SK-N-SH (cell line): ENCODE results near the gene C8G. TPM values are rescaled to one million over a fixed set of nuclear protein-coding genes. Genes with fewer than 3 reads are reported as not detected.

ENCODE experiments used
- CTCF ChIA-PET: fragments of 300-600, 350-600 bp; formaldehyde crosslinking; extraction: SDS; loops from one replicate; lab custom pipeline; 2021; lab: Yijun Ruan, JAX
- POLR2A ChIA-PET: fragments of 350-600 bp; sonication (Branson Sonifier 250); formaldehyde crosslinking; extraction: SDS; loops from one replicate; lab custom pipeline; 2020; ENCODE audit warnings: antibody characterized with exemption, inconsistent platforms; lab: Yijun Ruan, JAX
- DNase-seq: peaks from one replicate; pipeline ENCODE4 v3.0.0; 2012
- H2AFZ ChIP-seq: fragments of 200-600 bp; sonication (generic); 2 replicates; pipeline ENCODE4 v1.8.1; 2016; ENCODE audit warnings: antibody characterized with exemption, mild to moderate bottlenecking, low read depth
- H3F3A ChIP-seq: fragments of 200-600 bp; sonication (generic); replicated peaks from 2 replicates; pipeline ENCODE3; 2016; ENCODE audit warnings: antibody characterized with exemption, mild to moderate bottlenecking; ENCODE audit not compliant: insufficient read depth
- H3K27ac ChIP-seq, 2 experiments: fragments of 200-500 bp in 1 of 2; fragments of 200-600 bp in 1 of 2; sonication (Bioruptor generic) in 1 of 2; sonication (generic), shearing (Covaris generic) in 1 of 2; 2 replicates each; pipeline versions ENCODE4 v1.5.1 to v1.6.1; 2014 to 2016; ENCODE audit warnings: low read depth in 2 of 2, inconsistent platforms in 1 of 2, low read length in 1 of 2, mild to moderate bottlenecking in 1 of 2, mixed read lengths in 1 of 2
- H3K27me3 ChIP-seq: fragments of 200-600 bp; sonication (generic), shearing (Covaris generic); 2 replicates; pipeline ENCODE4 v1.6.1; 2016; ENCODE audit warnings: mixed run types; ENCODE audit not compliant: insufficient read depth
- H3K36me3 ChIP-seq, 2 experiments: fragments of 200-500 bp in 1 of 2; fragments of 200-600 bp in 1 of 2; sonication (Bioruptor generic) in 1 of 2; sonication (generic) in 1 of 2; replicated peaks in 1 of 2; 2 replicates each; pipeline versions ENCODE3 to v1.5.1; 2014 to 2016; ENCODE audit warnings: low read length in 1 of 2, mild to moderate bottlenecking in 1 of 2; ENCODE audit not compliant: insufficient read depth in 2 of 2, control insufficient read depth in 1 of 2
- H3K4me1 ChIP-seq, 2 experiments: fragments of 200-500 bp in 1 of 2; fragments of 200-600 bp in 1 of 2; sonication (Bioruptor generic) in 1 of 2; sonication (generic), shearing (Covaris generic) in 1 of 2; 2 replicates each; pipeline versions ENCODE4 v1.5.1 to v1.6.1; 2014 to 2016; ENCODE audit warnings: low read depth in 1 of 2, low read length in 1 of 2, mixed run types in 1 of 2; ENCODE audit not compliant: insufficient read depth in 2 of 2, control insufficient read depth in 1 of 2
- H3K4me2 ChIP-seq: fragments of 200-600 bp; sonication (generic), shearing (Covaris generic); 2 replicates; pipeline ENCODE4 v1.6.1; 2017; ENCODE audit warnings: mixed run types
- H3K4me3 ChIP-seq, 2 experiments: fragments of 200-500 bp in 1 of 2; fragments of 200-600 bp in 1 of 2; sonication (Bioruptor generic) in 1 of 2; sonication (generic), shearing (Covaris generic) in 1 of 2; 2 replicates each; pipeline versions ENCODE4 v1.5.1 to v1.8.1; 2014 to 2016; ENCODE audit warnings: low read depth in 2 of 2, inconsistent platforms in 1 of 2, low read length in 1 of 2, mild to moderate bottlenecking in 1 of 2, mixed read lengths in 1 of 2, moderate library complexity in 1 of 2
- H3K79me2 ChIP-seq: fragments of 200-600 bp; sonication (generic); 2 replicates; pipeline ENCODE4 v1.8.1; 2017; ENCODE audit warnings: mild to moderate bottlenecking; ENCODE audit not compliant: insufficient read depth
- H3K9ac ChIP-seq: fragments of 200-600 bp; sonication (generic); 2 replicates; pipeline ENCODE4 v1.6.1; 2017; ENCODE audit warnings: mixed run types
- H3K9me2 ChIP-seq: fragments of 200-600 bp; sonication (generic); 2 replicates; pipeline ENCODE4 v1.6.1; 2017; ENCODE audit warnings: mixed run types
- H3K9me3 ChIP-seq: fragments of 200-600 bp; sonication (generic); 2 replicates; pipeline ENCODE4 v1.6.1; 2017; ENCODE audit warnings: mixed run types, mild to moderate bottlenecking, moderate library complexity
- H4K20me1 ChIP-seq: fragments of 200-600 bp; sonication (generic); 2 replicates; pipeline ENCODE4 v1.6.1; 2017; ENCODE audit warnings: mild to moderate bottlenecking, mixed run types; ENCODE audit not compliant: insufficient read depth
- CHD2 ChIP-seq: fragments of 150-350 bp; IDR thresholded peaks from 2 replicates; pipeline ENCODE4 v1.6.1; 2018; ENCODE audit warnings: low read length; ENCODE audit not compliant: partially characterized antibody
- EP300 ChIP-seq, 2 experiments: IDR thresholded peaks; 2 replicates each; pipeline versions ENCODE4 v1.4.0 to v1.6.1; 2012; ENCODE audit warnings: borderline replicate concordance in 1 of 2, low read depth in 1 of 2, low read length in 1 of 2
- FOXJ3 ChIP-seq: sonication (generic); formaldehyde crosslinking; IDR thresholded peaks from 2 replicates; pipeline ENCODE4 v1.5.1; 2020; ENCODE audit warnings: mild to moderate bottlenecking, missing genetic modification reagents
- FOXM1 ChIP-seq: IDR thresholded peaks from 2 replicates; pipeline ENCODE4 v1.4.0; 2012; ENCODE audit warnings: low read depth, mild to moderate bottlenecking
- GABPA ChIP-seq: IDR thresholded peaks from 2 replicates; pipeline ENCODE4 v1.4.0; 2012; ENCODE audit warnings: low read depth, mild to moderate bottlenecking
- GATA2 ChIP-seq: sonication (generic); formaldehyde crosslinking; IDR thresholded peaks from 2 replicates; pipeline ENCODE4 v1.5.0; 2020; ENCODE audit warnings: mild to moderate bottlenecking, missing genetic modification reagents
- JUND ChIP-seq: IDR thresholded peaks from 2 replicates; pipeline ENCODE4 v1.4.0; 2012
- MEF2A ChIP-seq: IDR thresholded peaks from 2 replicates; pipeline ENCODE4 v1.4.0; 2012; ENCODE audit warnings: low read depth, borderline replicate concordance
- NRF1 ChIP-seq: IDR thresholded peaks from 2 replicates; pipeline ENCODE4 v1.6.1; 2012; ENCODE audit warnings: low read depth, mild to moderate bottlenecking, low read length
- POLR2AphosphoS5 ChIP-seq: IDR thresholded peaks from 2 replicates; pipeline ENCODE4 v1.6.1; 2012; ENCODE audit warnings: low read depth, low read length
- RAD21 ChIP-seq: IDR thresholded peaks from 2 replicates; pipeline ENCODE4 v1.6.1; 2012; ENCODE audit warnings: mild to moderate bottlenecking, low read length
- RFX5 ChIP-seq: IDR thresholded peaks from 2 replicates; pipeline ENCODE4 v1.6.1; 2012; ENCODE audit warnings: mild to moderate bottlenecking, improper control_type of control experiment, low read length
- RXRA ChIP-seq: IDR thresholded peaks from 2 replicates; pipeline ENCODE4 v1.4.0; 2012; ENCODE audit warnings: low read depth, mild to moderate bottlenecking, borderline replicate concordance
- SMC3 ChIP-seq: IDR thresholded peaks from 2 replicates; pipeline ENCODE4 v1.6.1; 2012; ENCODE audit warnings: low read depth, low read length, improper control_type of control experiment
- TAF1 ChIP-seq: IDR thresholded peaks from 2 replicates; pipeline ENCODE4 v1.6.1; 2012; ENCODE audit warnings: low read depth, mild to moderate bottlenecking, low read length, moderate library complexity, borderline replicate concordance
- USF2 ChIP-seq: fragments of 150-350 bp; IDR thresholded peaks from 2 replicates; pipeline ENCODE4 v1.6.1; 2017; ENCODE audit warnings: antibody characterized with exemption, low read length, low read depth, borderline replicate concordance
- WGBS: methylation state at CpG from one replicate; pipeline ENCODE4 v1.1.6; 2017; ENCODE audit warnings: low lambda C conversion rate; 5-methylcytosine and 5-hydroxymethylcytosine counted together
- polyA plus RNA-seq, 3 experiments: library from polyadenylated mRNA; depleted of rRNA; stranded (reverse); fragments of >200 nt; gene quantifications; 2 replicates each; pipeline ENCODE4 v1.2.3, GENCODE V29; 2012

Gene C8G
- polyA plus RNA-seq, 1 of the 3 experiments (the other 2 are of a cell fraction), result 0.28 TPM

DNA sequence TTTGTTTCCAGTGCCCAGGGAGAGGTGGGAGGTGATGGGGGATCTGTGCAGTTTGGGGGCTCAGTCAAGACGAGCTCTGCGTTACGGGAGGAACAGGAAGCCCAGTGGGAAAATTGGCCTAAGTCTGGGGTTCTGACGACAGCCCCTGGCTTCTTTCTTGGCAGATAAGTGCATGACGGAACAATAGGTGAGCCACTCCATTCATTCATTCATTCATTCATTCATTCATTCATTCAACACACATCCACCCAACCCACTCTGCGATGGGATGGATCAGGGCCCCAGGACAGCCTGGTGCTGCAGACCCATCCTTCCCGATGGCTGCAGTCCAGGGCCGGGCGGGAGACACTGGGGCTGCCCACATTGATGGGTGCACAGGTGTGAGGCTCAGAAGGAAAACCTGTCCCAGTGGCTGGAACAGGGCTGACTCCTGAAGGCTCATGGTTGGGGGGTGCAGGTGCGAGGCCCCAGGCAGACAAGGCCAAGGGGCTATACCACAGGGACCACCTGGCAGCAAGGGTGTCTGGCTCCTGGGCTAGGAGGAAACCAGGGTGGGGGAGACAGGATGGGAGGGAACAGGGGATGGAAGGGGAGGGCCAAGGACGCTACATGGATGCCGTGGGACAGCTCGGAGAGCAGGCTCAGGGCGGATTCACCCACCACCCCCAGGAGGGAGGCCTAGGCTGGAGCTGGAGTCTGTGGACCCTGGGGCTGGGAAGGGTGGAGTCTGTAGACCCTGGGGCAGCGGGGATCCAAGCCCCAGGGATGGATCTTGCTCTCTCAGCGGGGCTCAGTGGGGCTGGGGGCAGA lies 35.8 kb downstream of the C8G start (continued):
- TF ChIP-seq RFX5, result no peak
- TF ChIP-seq, all 33 proteins: peak for 0

DNA sequence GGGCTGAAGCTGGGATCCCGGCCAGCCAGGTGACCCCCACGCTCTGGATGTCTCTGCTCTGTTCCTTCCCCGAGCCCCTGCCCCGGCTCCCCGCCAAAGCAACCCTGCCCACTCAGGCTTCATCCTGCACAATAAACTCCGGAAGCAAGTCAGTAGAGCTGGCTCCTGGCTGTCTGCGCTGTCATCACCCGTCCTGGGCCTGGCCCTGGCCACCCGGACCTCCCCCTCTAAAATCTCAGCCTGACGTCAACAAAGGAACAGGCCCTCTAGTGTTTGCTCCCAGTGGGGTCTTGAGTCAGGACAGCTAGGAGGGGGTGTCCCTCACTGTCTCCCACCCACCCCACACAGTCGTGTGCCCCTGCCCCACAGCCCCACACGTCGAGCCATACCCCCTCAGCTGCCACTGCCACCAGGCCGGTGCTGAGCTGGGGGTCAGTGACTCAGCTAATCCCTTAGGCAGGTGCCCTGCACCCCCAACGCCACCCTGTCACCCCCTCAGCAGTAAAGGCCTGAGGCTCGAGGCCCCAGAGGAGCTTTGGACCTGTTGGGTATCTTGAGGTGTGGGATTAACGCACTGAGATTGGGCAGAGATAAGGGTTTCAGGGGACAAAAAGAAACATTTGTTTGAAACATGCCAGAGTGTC lies 36.7 kb downstream of the C8G start:
- H3K27ac ChIP-seq, result no peak overlapping the region
- H3K79me2 ChIP-seq, result no peaks in the 10 kb centered on the region
- ChIA-PET CTCF (interaction anchor here (1.1 to 3.6 kb wide), 5 partner anchors 9 to 53 kb away, joined by 3 to 14 read pairs (median 7); partner anchors contain the start of gene ABCA2), POLR2A (no interaction called here)
- WGBS, result 69% methylated on average over 12 of the region's 17 CpGs
- no peak overlapping the region for H3K9ac ChIP-seq
- no peaks in the 10 kb centered on the region for H3K9me2 ChIP-seq
- peaks cover 0 to 15% of the 10 kb centered on the region in 2 experiments; a peak in 1 of 4 replicates for H3K4me1 ChIP-seq
- no peak overlapping the region for H3K4me2 ChIP-seq
- DNase-seq, result no peak
- H3F3A ChIP-seq, result peaks cover 4% of the 10 kb centered on the region
- H2AFZ ChIP-seq, result no peak overlapping the region
- H3K36me3 ChIP-seq, result no peaks in the 10 kb centered on the region
- no peaks in the 10 kb centered on the region for H3K9me3 ChIP-seq
- TF ChIP-seq USF2, result no peak
- no peak for TF ChIP-seq TAF1
- H3K27me3 ChIP-seq, result no peaks in the 10 kb centered on the region
- H3K4me3 ChIP-seq, result no peak overlapping the region
- H4K20me1 ChIP-seq, result no peaks in the 10 kb centered on the region

DNA sequence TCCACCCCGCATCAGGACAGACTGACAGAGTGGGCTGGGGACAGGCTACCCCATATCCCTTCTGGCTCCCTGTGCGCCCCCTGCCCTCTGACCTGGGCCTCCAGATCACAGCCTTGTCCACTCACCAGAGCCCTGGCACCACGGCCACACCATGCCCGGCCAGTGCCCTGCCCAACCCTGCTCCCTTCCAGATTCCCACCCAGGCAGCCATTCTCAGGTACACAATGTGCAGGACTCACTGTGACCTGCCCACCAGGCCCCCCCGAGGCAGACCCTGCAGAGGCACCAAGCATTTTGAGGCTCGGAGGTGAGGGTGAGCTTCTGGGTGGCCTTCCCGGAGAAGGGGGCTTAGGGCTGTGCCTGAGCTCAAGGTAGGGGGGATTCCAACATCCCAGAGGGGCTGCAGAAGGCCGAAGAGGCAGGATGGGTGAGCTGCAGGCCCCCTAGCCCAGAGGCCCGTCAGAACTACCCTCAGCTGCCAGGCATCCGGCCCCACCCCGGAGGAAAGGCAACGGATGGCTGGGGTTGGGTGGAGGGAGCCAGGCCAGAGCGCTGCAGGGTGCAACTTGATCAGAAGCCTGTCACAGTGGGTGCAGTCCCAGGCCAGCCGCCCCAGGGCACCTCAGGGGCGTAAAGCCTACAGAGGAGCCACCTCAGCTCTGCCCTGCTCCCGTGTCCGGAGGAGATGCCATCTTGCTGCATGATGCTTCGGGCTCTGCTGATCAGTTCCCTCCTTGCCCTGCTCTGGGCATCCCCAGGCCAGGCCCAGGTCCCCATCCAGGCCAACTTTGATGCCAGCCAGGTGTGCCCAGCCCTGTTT lies 37.4 kb downstream of the C8G start, which contains the start of gene LCNL1:
Gene LCNL1, plus strand, starts transcription at position 762 of the 820 bp plus-strand sequence. CDS start 594 bp downstream, outside the sequence.
- POLR2A ChIA-PET, result no interaction called here

More for the DNA sequence above, 37.4 kb downstream of the C8G start, which contains the start of gene LCNL1:
- no peak within 1 kb of the TSS for H3K4me3 ChIP-seq
- H3K4me1 ChIP-seq, result peaks cover 0 to 10% of the 10 kb centered on the region in 2 experiments; a peak in 1 of 4 replicates
- H2AFZ ChIP-seq, result no peak within 1 kb of the TSS
- TF ChIP-seq JUND (no peak), RAD21 (no peak), NRF1 (no peak), GATA2 (CRISPR knock-in tag) (no peak), FOXJ3 (no peak), CHD2 (no peak), EP300 (IDR thresholded peaks at IDR 0.05; ENCODE audit: borderline replicate concordance in 1 of 2, low read depth in 1 of 2, low read length in 1 of 2) (no peak), FOXM1 (no peak), MEF2A (no peak), POLR2AphosphoS5 (no peak), GABPA (no peak), SMC3 (no peak), RXRA (no peak)
- TF ChIP-seq, all 33 proteins: peak for 0
- Histone ChIP-seq H3F3A (peaks cover 4% of the 10 kb centered on the region), H3K27ac (no peak within 1 kb of the TSS), H3K27me3 (no peaks in the 10 kb centered on the region), H3K36me3 (no peaks in the 10 kb centered on the region), H3K4me2 (no peak within 1 kb of the TSS), H3K9me2 (no peaks in the 10 kb centered on the region), H3K79me2 (no peaks in the 10 kb centered on the region), H4K20me1 (no peaks in the 10 kb centered on the region), H3K9me3 (no peaks in the 10 kb centered on the region), H3K9ac (no peak within 1 kb of the TSS)
- 74% methylated on average over 9 of the region's 18 CpGs for WGBS
- CTCF ChIA-PET, result interaction anchor here (1.1 to 3.6 kb wide), 4 partner anchors 35 to 52 kb away, joined by 5 to 14 read pairs (median 10); partner anchors contain the start of gene ABCA2
- DNase-seq, result no peak
